HepG2 (cell line): ENCODE measurements around the gene SAMD4A. TPM values are rescaled to one million over a fixed set of nuclear protein-coding genes. Genes with fewer than 3 reads are reported as not detected.

Experiments used
- BCL3 ChIP-seq: sonication (generic); formaldehyde crosslinking; IDR thresholded peaks from 2 replicates; pipeline ENCODE4 v1.5.1; 2020; ENCODE audit warnings: mild to moderate bottlenecking, missing genetic modification reagents, moderate library complexity
- GABPB1 ChIP-seq: IDR thresholded peaks from 2 replicates; pipeline ENCODE4 v1.6.1; 2016; ENCODE audit warnings: mild to moderate bottlenecking, missing genetic modification reagents, moderate library complexity, missing compliant biosample characterization
- ISX ChIP-seq: sonication (generic); formaldehyde crosslinking; conservative IDR thresholded peaks from 2 replicates; pipeline ENCODE4 v1.5.0; 2020; ENCODE audit warnings: missing genetic modification reagents
- NFAT5 ChIP-seq: sonication (generic); formaldehyde crosslinking; IDR thresholded peaks from 2 replicates; pipeline ENCODE4 v1.4.0; 2020; ENCODE audit warnings: missing genetic modification reagents
- PBX2 ChIP-seq: IDR thresholded peaks from 2 replicates; pipeline ENCODE4 v1.6.1; 2016; ENCODE audit warnings: control low read depth
- SAP130 ChIP-seq: IDR thresholded peaks from 2 replicates; pipeline ENCODE4 v1.6.1; 2016; ENCODE audit warnings: low read depth
- SETDB1 ChIP-seq: sonication (generic); formaldehyde crosslinking; IDR thresholded peaks from 2 replicates; pipeline ENCODE4 v1.5.1; 2020; ENCODE audit warnings: missing genetic modification reagents, mild to moderate bottlenecking, borderline replicate concordance
- SOX13 ChIP-seq, 3 experiments: fragments of 450-650 bp in 1 of 3; sonication (generic) in 1 of 3; formaldehyde crosslinking in 1 of 3; IDR thresholded peaks in 2 of 3; conservative IDR thresholded peaks in 1 of 3; 2 replicates each; pipeline versions ENCODE4 v1.5.0 to v1.6.1; 2016 to 2020; ENCODE audit warnings: antibody characterized with exemption in 1 of 3, mild to moderate bottlenecking in 1 of 3, missing compliant biosample characterization in 1 of 3, missing genetic modification reagents in 1 of 3, moderate library complexity in 1 of 3
- SP1 ChIP-seq, 2 experiments: fragments of 450-650 bp in 1 of 2; sonication (generic) in 1 of 2; formaldehyde crosslinking in 1 of 2; IDR thresholded peaks; 2 replicates each; pipeline versions ENCODE4 v1.4.0 to v1.6.1; 2016 to 2020; ENCODE audit warnings: missing genetic modification reagents in 1 of 2
- SRF ChIP-seq: IDR thresholded peaks from 2 replicates; pipeline ENCODE4 v1.6.1; 2011; ENCODE audit warnings: mild to moderate bottlenecking, low read depth, low read length, moderate library complexity
- USF2 ChIP-seq, 2 experiments: sonication (generic) in 1 of 2; formaldehyde crosslinking in 1 of 2; IDR thresholded peaks; 2 replicates each; pipeline versions ENCODE4 v1.5.1 to v1.6.1; 2011 to 2020; ENCODE audit warnings: borderline replicate concordance in 1 of 2, low read depth in 1 of 2, low read length in 1 of 2, mild to moderate bottlenecking in 1 of 2, missing genetic modification reagents in 1 of 2, moderate library complexity in 1 of 2
- ZNF207 ChIP-seq: fragments of 450-650 bp; IDR thresholded peaks from 2 replicates; pipeline ENCODE4 v1.6.1; 2016; ENCODE audit warnings: antibody characterized with exemption, borderline replicate concordance
- ZNF329 ChIP-seq: sonication (generic); formaldehyde crosslinking; IDR thresholded peaks from 2 replicates; pipeline ENCODE4 v1.9.0; 2021; ENCODE audit warnings: low read depth, mild to moderate bottlenecking, missing genetic modification reagents
- ZNF451 ChIP-seq: sonication (generic); formaldehyde crosslinking; IDR thresholded peaks from 2 replicates; pipeline ENCODE4 v1.5.0; 2020; ENCODE audit warnings: mild to moderate bottlenecking, missing genetic modification reagents
- ZNF580 ChIP-seq: IDR thresholded peaks from 2 replicates; pipeline ENCODE4 v1.6.1; 2016; ENCODE audit warnings: low read depth, borderline replicate concordance
- ZNF7 ChIP-seq: IDR thresholded peaks from 2 replicates; pipeline ENCODE4 v1.6.1; 2016; ENCODE audit warnings: missing biosample characterization, missing genetic modification reagents
- polyA plus RNA-seq, 8 experiments: library from polyadenylated mRNA; depleted of rRNA in 3 of 8; stranded (reverse) in 7 of 8; unstranded in 1 of 8; fragments of >200 nt; fragmentation: Illumina TruSeq in 4 of 8; extraction: Trizol in 4 of 8; gene quantifications; 2 replicates each; pipeline versions ENCODE4 v1.2.1 to v1.2.3, GENCODE V29; 2011 to 2016; ENCODE audit warnings: low read depth in 4 of 8, missing spikeins in 1 of 8, mixed read lengths in 1 of 8; ENCODE audit not compliant: insufficient read depth in 1 of 8
- total RNA-seq, 5 experiments: library from RNA; depleted of rRNA; stranded (reverse); fragments of >200 nt; fragmentation: Illumina TruSeq; extraction: Trizol; gene quantifications; 2 replicates each; pipeline ENCODE4 v1.2.3, GENCODE V29; 2016; ENCODE audit warnings: low read depth in 1 of 5

SAMD4A gene
- total and polyA plus RNA-seq, 2 of the 13 experiments (the other 11 are each of a cell fraction or from before 2014, with no cell fraction given) = 11.8 to 13.0 TPM

- TF ChIP-seq GABPB1 (CRISPR knock-in tag) = peak; percentile 45; the same call in 1 of the 2 replicates
- no peak for TF ChIP-seq SRF
- TF ChIP-seq ZNF207 = no peak
- no peak for TF ChIP-seq ISX (CRISPR knock-in tag)
- TF ChIP-seq SAP130 = no peak; the same call in 1 of the 2 replicates
- 0 out of 2 replicates have a peak, but pooled peaks have one; percentile 13 for TF ChIP-seq ZNF580 (CRISPR knock-in tag)
- TF ChIP-seq SETDB1 (CRISPR knock-in tag) = no peak
- no peak for TF ChIP-seq SOX13 (IDR thresholded peaks at IDR 0.05)
- no peak for TF ChIP-seq SOX13 (CRISPR knock-in tag; conservative IDR thresholded peaks at IDR 0.05 in 1 of 2, IDR thresholded peaks at IDR 0.05 in 1 of 2)
- no peak for TF ChIP-seq NFAT5
- TF ChIP-seq SP1 (IDR thresholded peaks at IDR 0.05) = no peak
- no peak for TF ChIP-seq SP1 (CRISPR knock-in tag; IDR thresholded peaks at IDR 0.05)
- no peak for TF ChIP-seq ZNF329
- TF ChIP-seq BCL3 = no peak
- no peak for TF ChIP-seq USF2 (IDR thresholded peaks at IDR 0.05; ENCODE audit: low read depth, low read length)
- no peak for TF ChIP-seq USF2 (CRISPR knock-in tag; IDR thresholded peaks at IDR 0.05; ENCODE audit: borderline replicate concordance)
- TF ChIP-seq PBX2 (CRISPR knock-in tag) = no peak
- no peak for TF ChIP-seq ZNF451
- TF ChIP-seq ZNF7 (CRISPR knock-in tag) = no peak
Observed at GRCh38 chr14:54567639-54568561, 972 bp downstream of the SAMD4A start (continued).
